Liver (tissue), 9 donors: Measurements from ENCODE around the gene TPK1. TPM values are rescaled to one million over a fixed set of nuclear protein-coding genes. Genes with fewer than 3 reads are reported as not detected.
"Not testable (repeated sequence)": the region's sequence is repeated elsewhere in the genome, so short reads cannot be mapped to it uniquely, and the experiment has no call there.

Source experiments
- DNase-seq: peaks from one replicate; pipeline ENCODE4 v3.0.0-alpha.2; 2017; ENCODE audit warnings: low spot score
- H3K27ac ChIP-seq, 2 donors: one replicate each; pipeline ENCODE4 v1.7.0; 2013; ENCODE audit warnings: inconsistent platforms in 2 of 2, low read length in 2 of 2, control low read depth in 1 of 2, low read depth in 1 of 2, mild to moderate bottlenecking in 1 of 2
- H3K27me3 ChIP-seq, 4 donors: one replicate each; pipeline versions ENCODE4 v1.6.1 to v1.7.0; 2013; ENCODE audit warnings: low read length in 3 of 4, inconsistent platforms in 1 of 4, mild to moderate bottlenecking in 1 of 4, moderate library complexity in 1 of 4; ENCODE audit not compliant: control insufficient read depth in 4 of 4, insufficient read depth in 4 of 4
- H3K36me3 ChIP-seq, 4 donors: one replicate each; pipeline versions ENCODE4 v1.6.1 to v1.7.0; 2013; ENCODE audit warnings: low read length in 3 of 4, mild to moderate bottlenecking in 3 of 4, low read depth in 1 of 4, moderate library complexity in 1 of 4; ENCODE audit not compliant: control insufficient read depth in 4 of 4, insufficient read depth in 3 of 4
- H3K4me1 ChIP-seq, 4 donors: one replicate each; pipeline versions ENCODE4 v1.6.1 to v1.7.0; 2013; ENCODE audit warnings: low read length in 3 of 4, mild to moderate bottlenecking in 3 of 4, moderate library complexity in 1 of 4; ENCODE audit not compliant: control insufficient read depth in 4 of 4, insufficient read depth in 4 of 4
- H3K4me3 ChIP-seq, 3 donors: one replicate each; pipeline versions ENCODE4 v1.6.1 to v1.7.0; 2013; ENCODE audit warnings: low read length in 3 of 3, control low read depth in 1 of 3, low read depth in 1 of 3, mild to moderate bottlenecking in 1 of 3
- H3K9ac ChIP-seq, 2 donors: one replicate each; pipeline ENCODE4 v1.7.0; 2013; ENCODE audit warnings: low read length in 2 of 2, mild to moderate bottlenecking in 2 of 2, moderate library complexity in 2 of 2, control low read depth in 1 of 2, low read depth in 1 of 2
- H3K9me3 ChIP-seq, 4 donors: one replicate each; pipeline versions ENCODE4 v1.6.1 to v1.7.0; 2013; ENCODE audit warnings: low read length in 3 of 4; ENCODE audit not compliant: control insufficient read depth in 4 of 4
- FOXA1 ChIP-seq: IDR thresholded peaks from 2 replicates; pipeline ENCODE4 v1.6.1; 2016; ENCODE audit warnings: antibody characterized with exemption
- FOXA2 ChIP-seq: IDR thresholded peaks from 2 replicates; pipeline ENCODE4 v1.6.1; 2016; ENCODE audit warnings: antibody characterized with exemption
- GABPA ChIP-seq, 2 donors: IDR thresholded peaks in 1 of 2; conservative IDR thresholded peaks in 1 of 2; 2 replicates each; pipeline ENCODE4 v1.6.1; 2016; ENCODE audit warnings: antibody characterized with exemption in 2 of 2, mild to moderate bottlenecking in 1 of 2, moderate library complexity in 1 of 2
- HNF4A ChIP-seq, 2 donors: conservative IDR thresholded peaks; 2 replicates each; pipeline ENCODE4 v1.6.1; 2016; ENCODE audit warnings: antibody characterized with exemption in 2 of 2, mild to moderate bottlenecking in 2 of 2
- HNF4G ChIP-seq: IDR thresholded peaks from 2 replicates; pipeline ENCODE4 v1.6.1; 2016; ENCODE audit warnings: antibody characterized with exemption
- MAX ChIP-seq: IDR thresholded peaks from 2 replicates; pipeline ENCODE4 v1.6.1; 2016; ENCODE audit warnings: antibody characterized with exemption
- RAD21 ChIP-seq, 2 donors: IDR thresholded peaks; 2 replicates each; pipeline ENCODE4 v1.6.1; 2016; ENCODE audit warnings: antibody characterized with exemption in 2 of 2, mild to moderate bottlenecking in 2 of 2
- REST ChIP-seq: IDR thresholded peaks from 2 replicates; pipeline ENCODE4 v1.6.1; 2016; ENCODE audit warnings: antibody characterized with exemption, mild to moderate bottlenecking
- RXRA ChIP-seq, 2 donors: IDR thresholded peaks; 2 replicates each; pipeline ENCODE4 v1.6.1; 2017 to 2018; ENCODE audit warnings: antibody characterized with exemption in 2 of 2, mild to moderate bottlenecking in 1 of 2
- SP1 ChIP-seq: IDR thresholded peaks from 2 replicates; pipeline ENCODE4 v1.6.1; 2018; ENCODE audit warnings: antibody characterized with exemption, mild to moderate bottlenecking
- YY1 ChIP-seq: IDR thresholded peaks from 2 replicates; pipeline ENCODE4 v1.6.1; 2016; ENCODE audit warnings: antibody characterized with exemption, mild to moderate bottlenecking
- ZBTB33 ChIP-seq: IDR thresholded peaks from 2 replicates; pipeline ENCODE4 v1.6.1; 2016; ENCODE audit warnings: antibody characterized with exemption
- WGBS: extraction: QIAGEN DNeasy Blood & Tissue Kit; methylation state at CpG from one replicate; pipeline ENCODE4 v1.1.7; 2013; 5-methylcytosine and 5-hydroxymethylcytosine counted together
- polyA plus RNA-seq, 2 donors: library from polyadenylated mRNA; stranded (reverse) in 1 of 2; unstranded in 1 of 2; fragments of 200-250 nt in 1 of 2; fragments of >200 nt in 1 of 2; fragmentation: Nextera tagmentation in 1 of 2; extraction: Ambion mirVana in 1 of 2; gene quantifications; one replicate each; pipeline versions ENCODE4 v1.2.1 to v1.2.3, GENCODE V29; 2013 to 2015
- total RNA-seq, 2 donors: library from RNA; depleted of rRNA; stranded (reverse); fragments of >200 nt; gene quantifications; one replicate each; pipeline ENCODE4 v1.2.3, GENCODE V29; 2014
- donor health status: healthy.
- donor health status: healthy.
- donor health status: healthy.
- donor health status: healthy.
- donor health status: healthy.

The TPK1 gene
- total and polyA plus RNA-seq, 4 donors, result 2.2 to 7.5 (median 3.3) TPM

GRCh38 chr7:144427539-144427938, 408.3 kb downstream of the TPK1 start:
- not testable (repeated sequence) for H3K9me3 ChIP-seq, DNase-seq, H3K36me3 ChIP-seq, H3K4me3 ChIP-seq, H3K4me1 ChIP-seq, H3K27me3 ChIP-seq, H3K27ac ChIP-seq, H3K9ac ChIP-seq
- WGBS, result 48% methylated on average over 2 of the region's 2 CpGs

- not testable (repeated sequence) for H3K27me3 ChIP-seq, DNase-seq, H3K4me1 ChIP-seq, H3K27ac ChIP-seq, H3K9ac ChIP-seq, H3K4me3 ChIP-seq, H3K9me3 ChIP-seq, H3K36me3 ChIP-seq
- 82% methylated on average over 4 of the region's 4 CpGs for WGBS
These were observed 416.9 kb downstream of the TPK1 start for GRCh38 chr7:144418931-144419330.

GRCh38 chr7:144416341-144416740, 419.5 kb downstream of the TPK1 start:
- no peaks in the 10 kb centered on the region for H3K9me3 ChIP-seq
- H3K4me3 ChIP-seq, result no peak overlapping the region
- TF ChIP-seq RAD21 (IDR thresholded peaks at IDR 0.05) (no peak), GABPA (IDR thresholded peaks at IDR 0.05 in 1 of 2, conservative IDR thresholded peaks at IDR 0.05 in 1 of 2) (no peak), HNF4G (no peak), ZBTB33 (no peak), REST (no peak), RXRA (IDR thresholded peaks at IDR 0.05) (no peak), SP1 (no peak), FOXA2 (no peak), HNF4A (conservative IDR thresholded peaks at IDR 0.05) (no peak), MAX (no peak), YY1 (no peak), FOXA1 (no peak)
- H3K36me3 ChIP-seq, result no peaks in the 10 kb centered on the region
- no peak for DNase-seq
- no peaks in the 10 kb centered on the region for H3K4me1 ChIP-seq
- no peak overlapping the region for H3K27ac ChIP-seq
- no peaks in the 10 kb centered on the region for H3K27me3 ChIP-seq
- no peak overlapping the region for H3K9ac ChIP-seq
